NCI-H1105 (cell line): ENCODE measurements around the gene LRRC4C.
"Not testable (repeated sequence)": the region's sequence is repeated elsewhere in the genome, so short reads cannot be mapped to it uniquely, and the experiment has no call there.

ENCODE experiments used
- DNase-seq: peaks from one replicate; lab custom pipeline; 2025; lab: John Stamatoyannopoulos, UW

LRRC4C gene

GRCh38 chr11:40688369-40688768 is 771.1 kb downstream of the LRRC4C start:
- DNase-seq = no peak

- no peak for DNase-seq
These were observed 772.7 kb downstream of the LRRC4C start for GRCh38 chr11:40686765-40687164.

GRCh38 chr11:40683010-40683409 is 776.4 kb downstream of the LRRC4C start:
- DNase-seq = no peak

GRCh38 chr11:40679276-40679675 is 780.2 kb downstream of the LRRC4C start:
- no peak for DNase-seq

GRCh38 chr11:40647295-40647694 is 812.2 kb downstream of the LRRC4C start:
- no peak for DNase-seq

- no peak for DNase-seq
These were observed 817.2 kb downstream of the LRRC4C start for GRCh38 chr11:40642284-40642683.

- no peak for DNase-seq
These were observed 839.8 kb downstream of the LRRC4C start for GRCh38 chr11:40619654-40620053.

GRCh38 chr11:40606800-40607199 is 852.7 kb downstream of the LRRC4C start:
- DNase-seq = no peak

GRCh38 chr11:40602866-40603552 is 856.4 kb downstream of the LRRC4C start:
- no peak for DNase-seq

- DNase-seq = peak; percentile 50
These were observed 861.8 kb downstream of the LRRC4C start for GRCh38 chr11:40597546-40598113.

GRCh38 chr11:40573254-40573891 is 886.1 kb downstream of the LRRC4C start:
- no peak for DNase-seq

- DNase-seq = no peak
These were observed 889.4 kb downstream of the LRRC4C start for GRCh38 chr11:40569947-40570531.

- no peak for DNase-seq
These were observed 892.1 kb downstream of the LRRC4C start for GRCh38 chr11:40567392-40567791.

GRCh38 chr11:40544162-40544561 is 915.3 kb downstream of the LRRC4C start:
- DNase-seq = no peak

- no peak for DNase-seq
These were observed 916.6 kb downstream of the LRRC4C start for GRCh38 chr11:40542821-40543220.

- no peak for DNase-seq
These were observed 921.7 kb downstream of the LRRC4C start for GRCh38 chr11:40537734-40538133.

GRCh38 chr11:40522080-40522479 is 937.4 kb downstream of the LRRC4C start:
- DNase-seq = not testable (repeated sequence)

- no peak for DNase-seq
These were observed 942.3 kb downstream of the LRRC4C start for GRCh38 chr11:40517122-40517521.

GRCh38 chr11:40514124-40514523 is 945.3 kb downstream of the LRRC4C start:
- DNase-seq = peak; percentile 66

- DNase-seq = no peak
These were observed 946.2 kb downstream of the LRRC4C start for GRCh38 chr11:40513281-40513680.

- no peak for DNase-seq
These were observed 951.1 kb downstream of the LRRC4C start for GRCh38 chr11:40508303-40508702.

GRCh38 chr11:40506226-40506625 is 953.2 kb downstream of the LRRC4C start:
- no peak for DNase-seq

- no peak for DNase-seq
These were observed 968.1 kb downstream of the LRRC4C start for GRCh38 chr11:40491341-40491740.
